Measurements from ENCODE around the gene SIK3.

DNA sequence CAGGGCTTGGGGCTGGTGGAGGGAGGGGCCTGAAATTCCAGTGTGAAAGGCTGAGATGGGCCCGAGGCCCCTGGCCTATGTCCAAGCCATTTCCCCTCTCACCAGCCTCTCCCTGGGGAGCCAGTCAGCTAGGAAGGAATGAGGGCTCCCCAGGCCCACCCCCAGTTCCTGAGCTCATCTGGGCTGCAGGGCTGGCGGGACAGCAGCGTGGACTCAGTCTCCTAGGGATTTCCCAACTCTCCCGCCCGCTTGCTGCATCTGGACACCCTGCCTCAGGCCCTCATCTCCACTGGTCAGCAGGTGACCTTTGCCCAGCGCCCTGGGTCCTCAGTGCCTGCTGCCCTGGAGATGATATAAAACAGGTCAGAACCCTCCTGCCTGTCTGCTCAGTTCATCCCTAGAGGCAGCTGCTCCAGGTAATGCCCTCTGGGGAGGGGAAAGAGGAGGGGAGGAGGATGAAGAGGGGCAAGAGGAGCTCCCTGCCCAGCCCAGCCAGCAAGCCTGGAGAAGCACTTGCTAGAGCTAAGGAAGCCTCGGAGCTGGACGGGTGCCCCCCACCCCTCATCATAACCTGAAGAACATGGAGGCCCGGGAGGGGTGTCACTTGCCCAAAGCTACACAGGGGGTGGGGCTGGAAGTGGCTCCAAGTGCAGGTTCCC, 268.6 kb downstream of the SIK3 start, which contains the start of gene APOC3:
- TF ChIP-seq CTCF (IDR thresholded peaks at IDR 0.05; ENCODE audit: insufficient read depth, low read length), result no peak
- no peak for TF ChIP-seq GABPA (IDR thresholded peaks at IDR 0.05; ENCODE audit: low read depth)
- TF ChIP-seq, protein P1, sequence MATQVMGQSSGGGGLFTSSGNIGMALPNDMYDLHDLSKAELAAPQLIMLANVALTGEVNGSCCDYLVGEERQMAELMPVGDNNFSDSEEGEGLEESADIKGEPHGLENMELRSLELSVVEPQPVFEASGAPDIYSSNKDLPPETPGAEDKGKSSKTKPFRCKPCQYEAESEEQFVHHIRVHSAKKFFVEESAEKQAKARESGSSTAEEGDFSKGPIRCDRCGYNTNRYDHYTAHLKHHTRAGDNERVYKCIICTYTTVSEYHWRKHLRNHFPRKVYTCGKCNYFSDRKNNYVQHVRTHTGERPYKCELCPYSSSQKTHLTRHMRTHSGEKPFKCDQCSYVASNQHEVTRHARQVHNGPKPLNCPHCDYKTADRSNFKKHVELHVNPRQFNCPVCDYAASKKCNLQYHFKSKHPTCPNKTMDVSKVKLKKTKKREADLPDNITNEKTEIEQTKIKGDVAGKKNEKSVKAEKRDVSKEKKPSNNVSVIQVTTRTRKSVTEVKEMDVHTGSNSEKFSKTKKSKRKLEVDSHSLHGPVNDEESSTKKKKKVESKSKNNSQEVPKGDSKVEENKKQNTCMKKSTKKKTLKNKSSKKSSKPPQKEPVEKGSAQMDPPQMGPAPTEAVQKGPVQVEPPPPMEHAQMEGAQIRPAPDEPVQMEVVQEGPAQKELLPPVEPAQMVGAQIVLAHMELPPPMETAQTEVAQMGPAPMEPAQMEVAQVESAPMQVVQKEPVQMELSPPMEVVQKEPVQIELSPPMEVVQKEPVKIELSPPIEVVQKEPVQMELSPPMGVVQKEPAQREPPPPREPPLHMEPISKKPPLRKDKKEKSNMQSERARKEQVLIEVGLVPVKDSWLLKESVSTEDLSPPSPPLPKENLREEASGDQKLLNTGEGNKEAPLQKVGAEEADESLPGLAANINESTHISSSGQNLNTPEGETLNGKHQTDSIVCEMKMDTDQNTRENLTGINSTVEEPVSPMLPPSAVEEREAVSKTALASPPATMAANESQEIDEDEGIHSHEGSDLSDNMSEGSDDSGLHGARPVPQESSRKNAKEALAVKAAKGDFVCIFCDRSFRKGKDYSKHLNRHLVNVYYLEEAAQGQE (IDR thresholded peaks at IDR 0.05; ENCODE audit: insufficient replicate concordance, low read depth), result no peak
- no peak for TF ChIP-seq SPI1 (IDR thresholded peaks at IDR 0.05; ENCODE audit: borderline replicate concordance, low read depth)
- TF ChIP-seq POLR2AphosphoS5 (IDR thresholded peaks at IDR 0.05; ENCODE audit: low read depth), result no peak

Measured in HL-60 (cell line).